NCI-H1105 (cell line): ENCODE measurements around the gene HECTD2.
"Not testable (repeated sequence)": the region's sequence is repeated elsewhere in the genome, so short reads cannot be mapped to it uniquely, and the experiment has no call there.

Source experiments
- DNase-seq: peaks from one replicate; lab custom pipeline; 2025; lab: John Stamatoyannopoulos, UW

The HECTD2 gene

GRCh38 chr10:91409869-91410637 lies at the start of gene HECTD2:
Gene HECTD2 (plus strand): TSS chr10:91410344. CDS start chr10:91410439, 95 bp downstream.
- peak; percentile 74 for DNase-seq

DNA sequence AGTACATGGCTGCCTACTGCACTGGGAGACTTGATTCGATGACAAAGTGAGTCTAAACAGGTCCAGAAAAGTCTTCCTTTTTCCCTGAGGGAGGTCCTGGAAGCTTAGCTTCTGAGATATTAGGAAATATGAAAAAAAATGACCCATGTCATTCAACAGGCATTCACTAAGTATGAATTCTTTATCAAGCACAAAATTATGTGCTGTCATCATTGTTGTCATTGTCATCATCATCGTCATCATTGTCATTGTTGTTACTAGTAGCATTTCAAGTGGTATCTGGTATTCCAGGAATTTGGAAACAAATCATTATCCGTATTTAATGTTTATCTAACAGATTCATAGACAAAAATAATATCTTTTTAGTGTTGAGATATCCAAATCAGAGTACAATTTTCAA lies 49.7 kb upstream of the HECTD2 start:
- no peak for DNase-seq

GRCh38 chr10:91365519-91365918 lies 44.6 kb upstream of the HECTD2 start:
- not testable (repeated sequence) for DNase-seq

DNA sequence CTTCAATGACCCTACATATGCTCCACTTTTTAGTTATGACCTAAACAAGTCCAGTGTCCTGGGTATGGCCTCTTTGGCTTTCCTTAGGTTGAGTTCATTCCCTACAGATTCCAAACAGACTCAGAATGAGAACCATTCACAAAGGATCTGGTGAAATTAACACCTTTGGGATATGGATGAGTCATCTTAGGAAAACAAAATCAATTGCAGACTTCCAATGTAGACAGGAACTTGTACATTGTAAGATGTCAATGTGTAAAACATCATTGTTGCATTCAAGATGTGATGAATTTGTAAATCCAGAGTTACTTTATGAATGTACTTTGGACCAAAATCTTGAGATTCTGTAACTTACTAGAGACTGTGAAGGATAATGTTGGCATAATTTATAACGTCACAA lies 43.4 kb upstream of the HECTD2 start:
- DNase-seq = no peak

DNA sequence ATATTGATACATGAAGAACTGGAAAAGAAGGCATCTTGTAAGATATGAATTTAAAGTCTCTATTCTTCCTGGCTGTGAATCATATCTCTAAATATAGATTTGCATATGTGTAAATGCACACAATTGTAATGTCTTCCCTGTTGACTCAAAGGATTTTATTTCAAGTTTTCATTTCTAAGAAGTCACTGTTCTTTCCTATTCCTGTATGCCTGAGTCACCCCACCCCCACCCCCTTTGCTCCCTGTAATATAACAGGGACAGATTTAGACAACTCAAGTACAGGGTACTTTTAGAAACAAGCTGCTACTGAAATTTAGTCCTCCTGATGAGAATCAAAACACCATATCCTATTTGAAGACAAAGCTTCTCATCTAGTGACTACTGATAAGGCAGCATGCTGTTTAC lies 43.0 kb upstream of the HECTD2 start:
- DNase-seq = no peak

DNA sequence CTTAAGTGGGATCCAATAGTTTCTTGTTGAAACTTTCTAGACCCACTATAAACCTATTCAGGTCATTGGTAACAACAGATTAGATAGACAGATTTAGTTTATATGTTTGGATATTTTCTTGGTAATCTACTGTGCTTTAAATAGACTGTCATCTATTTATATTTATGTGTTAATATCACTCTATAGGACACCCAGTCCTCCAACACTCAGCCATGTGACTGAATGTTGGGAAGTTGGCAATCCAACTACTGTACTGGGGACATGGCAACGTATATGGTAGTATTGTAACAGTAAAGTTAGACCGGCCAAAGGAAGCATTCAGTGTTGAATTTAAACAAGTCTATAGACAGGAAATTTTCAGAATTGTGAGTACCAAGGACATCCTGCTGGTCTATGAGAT lies 42.6 kb upstream of the HECTD2 start:
- no peak for DNase-seq

GRCh38 chr10:91369978-91370589 lies 40.1 kb upstream of the HECTD2 start:
- not testable (repeated sequence) for DNase-seq

DNA sequence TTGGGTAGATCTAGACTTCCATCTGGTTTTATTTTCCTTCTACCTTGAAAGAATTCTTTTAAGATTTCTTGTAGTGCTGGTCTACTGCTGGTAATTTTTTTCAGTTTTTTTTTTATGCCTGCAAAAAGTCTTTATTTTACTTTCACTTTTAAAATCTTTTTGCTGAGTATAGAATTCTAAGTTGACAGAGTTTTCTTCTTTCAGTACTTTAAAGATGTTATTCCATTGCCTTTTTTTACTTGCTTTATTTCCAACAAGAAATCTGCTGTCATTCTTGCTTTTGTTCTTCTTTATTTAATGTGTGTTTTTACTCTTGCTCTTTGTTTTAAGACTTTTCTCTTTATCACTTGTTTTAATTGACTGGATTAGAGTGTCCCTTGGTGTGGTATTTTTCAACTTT lies 36.1 kb upstream of the HECTD2 start:
- DNase-seq = no peak

DNA sequence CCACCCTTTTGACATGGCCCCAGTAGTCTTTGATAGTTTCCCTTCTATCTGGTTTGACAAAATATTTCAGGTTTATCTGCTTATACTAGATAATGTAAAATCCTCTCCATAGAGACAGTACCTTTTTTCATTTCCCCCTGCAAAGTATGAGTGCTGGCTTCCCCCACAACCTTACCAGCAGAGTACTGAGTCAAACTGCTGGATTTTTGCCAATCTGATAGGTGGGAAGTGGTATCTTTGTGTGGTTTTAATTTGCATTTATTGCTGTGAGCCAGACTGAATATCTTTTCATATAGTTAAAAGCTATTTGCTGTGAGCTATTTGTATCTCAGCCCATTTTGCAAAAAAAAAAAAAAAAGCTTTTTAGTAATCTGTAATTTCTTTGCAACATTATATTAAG lies 32.1 kb upstream of the HECTD2 start:
- no peak for DNase-seq

- DNase-seq = no peak
Observed at GRCh38 chr10:91380873-91381256, 29.3 kb upstream of the HECTD2 start.

GRCh38 chr10:91381257-91381891 lies 28.8 kb upstream of the HECTD2 start:
- DNase-seq = no peak

- no peak for DNase-seq
Observed at GRCh38 chr10:91385306-91386085, 24.6 kb upstream of the HECTD2 start.

DNA sequence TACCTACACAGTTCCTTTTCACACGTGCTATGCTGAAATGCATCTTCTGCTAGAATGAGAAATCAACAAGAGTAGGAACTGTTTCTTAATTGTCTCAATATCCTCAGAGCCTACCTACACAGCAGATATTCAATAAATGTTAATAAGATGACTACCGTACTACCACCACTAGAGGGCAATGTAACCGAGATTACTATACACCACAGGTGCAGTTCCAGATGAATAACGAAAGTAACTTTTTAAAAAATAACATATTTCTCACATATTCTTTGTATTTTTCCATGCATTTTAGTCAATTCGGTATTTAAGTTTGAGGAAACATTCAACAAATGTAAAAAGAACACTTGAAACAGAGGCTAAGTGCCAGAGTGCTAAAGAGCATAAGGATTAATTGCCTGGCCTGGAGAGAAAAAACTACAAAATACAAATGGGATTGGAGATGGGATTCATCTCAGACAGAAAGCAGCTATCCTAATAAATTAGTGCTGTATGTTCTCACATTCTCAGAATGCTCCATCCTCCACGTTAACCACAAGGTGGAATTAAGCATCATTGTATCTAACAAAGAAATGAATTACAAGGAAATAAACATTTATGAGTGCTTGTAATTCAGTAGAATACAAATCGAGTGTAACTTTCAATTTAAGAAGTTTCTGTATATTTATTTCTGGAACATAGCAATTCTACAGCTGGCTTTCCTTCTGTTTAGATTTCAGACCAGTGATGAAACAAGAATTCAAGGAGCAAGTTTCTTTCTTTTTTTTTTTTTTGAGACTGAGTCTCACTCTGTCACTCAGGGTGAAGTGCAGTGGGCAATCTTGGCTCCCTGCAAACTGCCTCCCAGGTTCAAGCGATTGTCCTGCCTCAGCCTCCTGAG lies 20.3 kb upstream of the HECTD2 start:
- DNase-seq = peak; percentile 45

DNA sequence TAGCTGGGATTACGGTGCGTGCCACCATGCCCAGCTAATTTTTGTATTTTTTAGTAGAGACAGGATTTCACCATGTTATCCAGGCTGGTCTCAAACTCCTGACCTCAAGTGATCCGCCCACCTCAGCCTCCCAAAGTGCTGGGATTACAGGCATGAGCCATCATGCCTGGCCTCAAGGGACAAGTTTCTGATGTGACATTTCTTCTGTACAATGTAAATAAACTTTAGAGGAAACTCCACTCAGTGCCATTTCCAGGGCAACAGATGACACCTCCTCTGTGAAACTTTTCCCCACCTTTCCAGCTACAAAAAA lies 19.7 kb upstream of the HECTD2 start:
- DNase-seq = not testable (repeated sequence)

DNA sequence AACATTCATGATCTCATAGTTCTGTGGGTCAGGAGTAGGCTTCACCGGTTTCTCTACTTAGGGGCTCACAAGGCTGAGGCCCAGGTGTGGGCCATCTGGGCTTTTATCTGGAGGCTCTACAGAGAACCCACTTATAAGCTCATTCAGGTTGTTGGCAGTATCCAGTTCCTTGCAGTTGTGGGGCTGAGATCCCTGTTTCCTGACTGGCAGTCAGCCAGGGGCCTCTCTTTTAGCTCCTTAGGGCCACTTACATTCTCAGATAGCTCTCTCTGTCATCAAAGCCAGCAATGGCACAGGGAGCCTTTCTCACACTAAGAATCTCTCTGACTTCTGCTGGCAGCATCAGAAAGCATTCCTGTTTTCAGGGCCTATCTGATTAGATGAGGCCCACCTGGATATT lies 18.2 kb upstream of the HECTD2 start:
- no peak for DNase-seq

DNA sequence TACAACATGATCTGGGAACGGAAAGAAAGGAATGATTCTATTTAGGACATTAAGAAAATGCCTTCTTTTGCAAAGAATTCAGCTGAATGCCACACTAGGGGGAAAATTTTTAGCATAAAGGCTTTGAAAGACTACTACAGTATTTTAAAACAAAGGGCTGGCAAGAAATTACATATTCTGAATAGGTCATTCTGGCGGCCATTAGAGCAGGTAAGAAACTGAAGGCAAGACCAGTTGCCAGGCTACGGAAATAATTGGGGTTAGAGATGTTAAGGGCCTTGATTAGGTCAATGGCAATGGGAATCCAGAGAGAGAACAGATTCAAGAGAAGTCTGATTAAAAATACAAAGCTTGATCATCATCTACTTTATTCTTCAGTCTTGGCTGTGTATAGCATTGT lies 3.8 kb upstream of the HECTD2 start:
- DNase-seq = no peak

DNA sequence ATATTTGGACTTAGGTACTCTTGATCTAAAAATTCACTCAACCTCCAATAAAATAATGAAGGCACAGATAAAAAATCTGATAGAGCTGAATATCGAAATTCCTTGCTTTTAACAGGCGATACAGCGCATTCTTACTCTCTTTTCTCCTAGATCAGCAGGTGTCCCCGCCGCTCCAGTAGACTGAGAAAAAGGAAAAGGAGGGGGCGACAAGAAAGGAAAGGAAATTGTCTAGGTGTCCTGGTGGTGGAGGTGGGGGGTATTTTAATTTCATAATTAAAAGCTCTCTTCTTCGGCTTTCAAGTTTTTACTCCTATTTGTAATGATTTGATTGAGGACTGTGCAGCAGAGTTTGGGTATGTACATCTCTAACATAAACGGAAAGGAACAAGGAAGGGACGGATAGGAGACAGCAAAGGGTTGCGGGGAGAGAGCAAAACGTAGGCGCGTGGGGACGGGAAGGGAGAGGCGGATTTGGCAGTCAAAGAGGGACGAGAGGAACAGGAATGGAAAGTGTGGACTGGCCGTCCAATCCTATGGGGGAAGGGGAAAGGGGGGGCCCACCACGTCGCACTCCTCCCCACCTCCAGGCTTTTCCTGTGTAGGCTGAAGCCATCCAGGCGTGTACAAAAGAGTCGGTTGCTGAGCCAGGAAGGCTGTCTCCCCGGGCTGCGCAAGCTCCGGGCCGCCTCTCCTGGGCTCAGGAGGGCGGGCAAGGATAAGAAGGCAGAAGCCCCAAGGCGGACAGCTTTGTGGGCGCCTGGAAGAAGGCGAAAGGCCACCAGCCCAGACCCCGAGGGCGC lies 875 bp upstream of the HECTD2 start:
- peak; percentile 71 for DNase-seq

DNA sequence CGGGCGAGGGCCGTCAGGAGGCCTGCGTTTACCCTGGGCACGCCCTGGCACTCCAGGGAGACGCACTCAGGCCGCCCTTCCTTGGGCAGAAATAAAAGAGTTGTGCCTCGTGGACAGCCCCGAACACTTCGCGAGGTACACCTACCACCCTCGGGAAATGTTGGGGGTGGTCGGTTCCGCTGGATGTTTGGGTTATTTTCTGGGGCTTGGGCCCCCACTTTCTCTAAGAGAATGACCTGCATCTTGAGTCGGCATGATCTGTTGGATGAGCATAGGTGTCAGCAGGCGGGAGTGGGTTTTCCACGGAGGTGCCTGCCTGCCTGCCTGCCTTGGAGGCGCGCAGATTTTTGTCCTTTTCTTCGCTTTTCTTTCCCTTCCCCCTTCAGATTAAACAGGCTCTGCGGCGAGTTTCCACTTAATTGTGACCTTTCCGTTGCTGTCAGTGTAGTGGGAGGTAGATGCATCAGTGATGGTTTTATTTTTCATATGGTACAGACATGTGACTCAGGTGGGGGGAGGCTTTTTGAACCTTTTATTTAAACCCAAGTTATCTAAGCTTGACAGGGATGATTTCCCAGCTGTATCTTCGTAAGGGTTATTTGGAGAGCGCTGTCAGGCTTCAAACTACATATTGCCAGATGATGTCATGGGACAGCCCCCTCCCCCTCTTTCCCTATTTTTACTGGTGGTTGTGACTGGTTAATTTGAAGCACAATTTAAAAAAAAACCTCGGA lies 661 bp downstream of the HECTD2 start:
- DNase-seq = no peak

DNA sequence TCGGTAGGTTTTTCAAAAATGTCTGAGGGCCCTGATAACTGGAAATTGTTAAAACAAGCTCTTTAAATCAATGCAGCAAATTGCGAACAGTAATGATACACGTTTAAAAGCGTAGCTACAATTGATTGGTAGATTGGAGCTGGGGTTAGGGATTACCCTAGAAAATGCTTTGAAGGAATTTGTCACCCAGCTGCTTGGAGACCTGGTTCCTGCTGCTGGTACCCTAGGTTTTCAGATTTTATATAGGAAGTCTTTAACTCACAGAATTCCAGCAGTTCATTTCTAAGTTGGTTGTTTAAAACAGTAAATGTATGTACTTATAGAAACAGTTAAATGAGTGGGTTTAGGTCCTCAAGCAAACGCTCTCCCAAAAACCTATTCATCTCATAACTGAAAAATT lies 1.5 kb downstream of the HECTD2 start:
- no peak for DNase-seq
